Uterus (tissue), 4 donors: Measurements from ENCODE around the gene USP6. TPM values are rescaled to one million over a fixed set of nuclear protein-coding genes. Genes with fewer than 3 reads are reported as not detected.

ENCODE experiments used
- DNase-seq, 2 donors: peaks; one replicate each; pipeline ENCODE4 v3.0.0-alpha.2; 2019 to 2020
- H3K27ac ChIP-seq, 2 donors: fragments of 200-600 bp; sonication (generic); 1 replicate in 1 of 2; 2 replicates in 1 of 2; pipeline ENCODE4 v1.5.1; 2016 to 2018
- H3K27me3 ChIP-seq, 2 donors: fragments of 200-600 bp; sonication (generic); one replicate each; pipeline ENCODE4 v1.5.1; 2018 to 2019; ENCODE audit warnings: control low read depth in 1 of 2
- H3K36me3 ChIP-seq, 2 donors: fragments of 200-600 bp; sonication (generic); one replicate each; pipeline ENCODE4 v1.5.1; 2019; ENCODE audit warnings: control low read depth in 1 of 2
- H3K4me1 ChIP-seq, 2 donors: fragments of 200-600 bp; sonication (generic); one replicate each; pipeline ENCODE4 v1.5.1; 2018 to 2019; ENCODE audit warnings: control low read depth in 1 of 2
- H3K4me3 ChIP-seq, 2 donors: fragments of 200-600 bp; sonication (generic); 1 replicate in 1 of 2; 2 replicates in 1 of 2; pipeline ENCODE4 v1.5.1; 2018 to 2019; ENCODE audit warnings: mild to moderate bottlenecking in 1 of 2
- H3K9me3 ChIP-seq, 2 donors: fragments of 200-600 bp; sonication (generic); one replicate each; pipeline ENCODE4 v1.5.1; 2019; ENCODE audit warnings: control low read depth in 1 of 2
- CTCF ChIP-seq, 4 experiments: fragments of 200-600 bp in 2 of 4; fragments of 450-650 bp in 2 of 4; sonication (generic) in 2 of 4; IDR thresholded peaks; one replicate each; pipeline ENCODE4 v1.5.1; 2016 to 2019; ENCODE audit warnings: antibody characterized with exemption in 4 of 4, mild to moderate bottlenecking in 2 of 4, moderate library complexity in 1 of 4
- POLR2A ChIP-seq, 2 donors: fragments of 450-650 bp; IDR thresholded peaks; one replicate each; pipeline ENCODE4 v1.6.1; 2016; ENCODE audit warnings: antibody characterized with exemption in 2 of 2, mild to moderate bottlenecking in 1 of 2, moderate library complexity in 1 of 2
- intact Hi-C: fragments of 100-400 bp; cut with DNase I; formaldehyde crosslinking; loops from one replicate; pipeline ENCODE4 v1.15.1; 2023; ENCODE audit warnings: low total_unique reads
- total RNA-seq, 4 donors: library from RNA; depleted of rRNA in 3 of 4; stranded (reverse); fragments of >200 nt in 3 of 4; gene quantifications; one replicate each; pipeline versions ENCODE4 v1.1.0 to v1.2.4, GENCODE V29; 2014 to 2023
- donor health status: DM: yes; HTN: yes; CAD: no.

USP6 gene
- total RNA-seq, 4 donors from 2014 or later: 0.21 to 2.6 (median 0.97) TPM; not detected in 1

- Histone ChIP-seq H3K9me3 (peaks cover 0 to 31% of the 10 kb centered on the region in 2 donors), H3K27me3 (no peaks in the 10 kb centered on the region), H3K27ac (no peak overlapping the region), H3K4me3 (peak overlapping the region; percentile 38 to 48), H3K36me3 (no peaks in the 10 kb centered on the region), H3K4me1 (no peaks in the 10 kb centered on the region)
- TF ChIP-seq CTCF (IDR thresholded peaks at IDR 0.05): no peak
- no peak for TF ChIP-seq POLR2A (IDR thresholded peaks at IDR 0.05)
- peak; percentile 41 to 44 for DNase-seq
- intact Hi-C loops: no loop called here
Observed at GRCh38 chr17:5097101-5097834, 18.6 kb upstream of the USP6 start.

- Histone ChIP-seq H3K27ac (no peak overlapping the region), H3K36me3 (no peaks in the 10 kb centered on the region), H3K4me1 (no peaks in the 10 kb centered on the region), H3K4me3 (no peak overlapping the region), H3K9me3 (peaks cover 0 to 11% of the 10 kb centered on the region in 2 donors), H3K27me3 (no peaks in the 10 kb centered on the region)
- intact Hi-C loops: no loop called here
- TF ChIP-seq CTCF (IDR thresholded peaks at IDR 0.05) (no peak), POLR2A (IDR thresholded peaks at IDR 0.05) (no peak)
- DNase-seq: no peak
Observed at GRCh38 chr17:5099271-5099670, 16.6 kb upstream of the USP6 start.

GRCh38 chr17:5100832-5101231, 15.0 kb upstream of the USP6 start:
- TF ChIP-seq CTCF (IDR thresholded peaks at IDR 0.05): no peak
- TF ChIP-seq POLR2A (IDR thresholded peaks at IDR 0.05): no peak
- H3K27ac ChIP-seq: no peak overlapping the region
- no peak for DNase-seq
- no peak overlapping the region for H3K4me3 ChIP-seq
- intact Hi-C loops: no loop called here
- H3K4me1 ChIP-seq: no peaks in the 10 kb centered on the region
- no peaks in the 10 kb centered on the region for H3K36me3 ChIP-seq
- H3K9me3 ChIP-seq: peaks cover 0 to 2% of the 10 kb centered on the region in 2 donors
- H3K27me3 ChIP-seq: no peaks in the 10 kb centered on the region

GRCh38 chr17:5110816-5111215, 5.0 kb upstream of the USP6 start:
- intact Hi-C loops: no loop called here
- no peak for DNase-seq
- Histone ChIP-seq H3K4me3 (peak overlapping the region; percentile 92 to 98), H3K27me3 (peaks cover 3 to 9% of the 10 kb centered on the region in 2 donors), H3K9me3 (no peaks in the 10 kb centered on the region), H3K4me1 (no peaks in the 10 kb centered on the region), H3K27ac (no peak overlapping the region), H3K36me3 (no peaks in the 10 kb centered on the region)
- TF ChIP-seq CTCF (IDR thresholded peaks at IDR 0.05): no peak
- no peak for TF ChIP-seq POLR2A (IDR thresholded peaks at IDR 0.05)

- Histone ChIP-seq H3K36me3 (no peaks in the 10 kb centered on the region), H3K27me3 (peaks cover 7 to 14% of the 10 kb centered on the region in 2 donors), H3K4me1 (no peaks in the 10 kb centered on the region), H3K27ac (peak within 1 kb of the TSS; percentile 49 to 77), H3K4me3 (peak within 1 kb of the TSS; percentile 92 to 98), H3K9me3 (no peaks in the 10 kb centered on the region)
- intact Hi-C loops: no loop called here
- DNase-seq: peak; percentile 89 to 94
- peak in 3 of 4 experiments; percentile 7 to 42 (median 31) for TF ChIP-seq CTCF (IDR thresholded peaks at IDR 0.05)
- peak; percentile 32 to 66 for TF ChIP-seq POLR2A (IDR thresholded peaks at IDR 0.05)
Observed at GRCh38 chr17:5111402-5112204, 4.2 kb upstream of the USP6 start, which contains the start of gene ZNF232. Gene ZNF232 (minus strand): TSS chr17:5111878. CDS start chr17:5111822, 56 bp downstream.
